GM19452 (cell line): Measurements from ENCODE around the gene R3HCC1L.
"Not testable (repeated sequence)": the region's sequence is repeated elsewhere in the genome, so short reads cannot be mapped to it uniquely, and the experiment has no call there.

ENCODE experiments used
- ATAC-seq: cut with Tn5 transposase; IDR thresholded peaks from one replicate; pipeline ENCODE4 v1.9.1; 2021; ENCODE audit not compliant: unreplicated experiment

Gene R3HCC1L

GRCh38 chr10:98170249-98171117 is 36.0 kb downstream of the R3HCC1L start:
- ATAC-seq, result no peak

GRCh38 chr10:98172073-98172472 is 37.6 kb downstream of the R3HCC1L start:
- no peak for ATAC-seq

- ATAC-seq, result no peak
Measured at GRCh38 chr10:98172495-98172894, 38.0 kb downstream of the R3HCC1L start.

- ATAC-seq, result no peak
Measured at GRCh38 chr10:98173260-98173659, 38.8 kb downstream of the R3HCC1L start.

GRCh38 chr10:98182351-98182915 is 48.0 kb downstream of the R3HCC1L start:
- ATAC-seq, result not testable (repeated sequence)

- no peak for ATAC-seq
Measured at GRCh38 chr10:98186681-98187080, 52.2 kb downstream of the R3HCC1L start.

GRCh38 chr10:98190773-98191172 is 56.3 kb downstream of the R3HCC1L start:
- ATAC-seq, result not testable (repeated sequence)

- no peak for ATAC-seq
Measured at GRCh38 chr10:98193037-98193436, 58.6 kb downstream of the R3HCC1L start.

GRCh38 chr10:98194633-98195032 is 60.2 kb downstream of the R3HCC1L start:
- no peak for ATAC-seq

- ATAC-seq, result no peak
Measured at GRCh38 chr10:98195120-98195519, 60.7 kb downstream of the R3HCC1L start.

- ATAC-seq, result no peak
Measured at GRCh38 chr10:98196985-98197384, 62.5 kb downstream of the R3HCC1L start.

GRCh38 chr10:98201760-98202159 is 67.3 kb downstream of the R3HCC1L start:
- ATAC-seq, result no peak

GRCh38 chr10:98202378-98202777 is 67.9 kb downstream of the R3HCC1L start:
- ATAC-seq, result no peak

GRCh38 chr10:98205351-98205750 is 70.9 kb downstream of the R3HCC1L start:
- ATAC-seq, result no peak

GRCh38 chr10:98208925-98209324 is 74.5 kb downstream of the R3HCC1L start:
- ATAC-seq, result no peak

GRCh38 chr10:98209441-98209840 is 75.0 kb downstream of the R3HCC1L start:
- no peak for ATAC-seq

GRCh38 chr10:98212196-98212595 is 77.7 kb downstream of the R3HCC1L start:
- ATAC-seq, result no peak

- ATAC-seq, result no peak
Measured at GRCh38 chr10:98213740-98214139, 79.3 kb downstream of the R3HCC1L start.

- no peak for ATAC-seq
Measured at GRCh38 chr10:98215373-98215772, 80.9 kb downstream of the R3HCC1L start.

- no peak for ATAC-seq
Measured at GRCh38 chr10:98217801-98218200, 83.3 kb downstream of the R3HCC1L start.

- ATAC-seq, result no peak
Measured at GRCh38 chr10:98223874-98224273, 89.4 kb downstream of the R3HCC1L start.

GRCh38 chr10:98224509-98224908 is 90.1 kb downstream of the R3HCC1L start:
- no peak for ATAC-seq
